ENCODE measurements around the gene F8. TPM values are rescaled to one million over a fixed set of nuclear protein-coding genes. Genes with fewer than 3 reads are reported as not detected.
"Not testable (repeated sequence)": the region's sequence is repeated elsewhere in the genome, so short reads cannot be mapped to it uniquely, and the experiment has no call there.

F8 gene
- total and polyA plus RNA-seq, 4 donors, result 6.1 to 38.1 (median 7.6) TPM

- Histone ChIP-seq H3K9ac (ENCODE audit: insufficient read depth in 1 of 2, low read length in 2 of 2) (no peak overlapping the region), H3K27me3 (ENCODE audit: control insufficient read depth in 3 of 3, insufficient read depth in 3 of 3, low read length in 2 of 3) (no peaks in the 10 kb centered on the region), H3K9me3 (ENCODE audit: control insufficient read depth in 4 of 4, insufficient read depth in 3 of 4, low read length in 3 of 4) (no peaks in the 10 kb centered on the region), H3K36me3 (ENCODE audit: control insufficient read depth in 4 of 4, insufficient read depth in 4 of 4, low read length in 4 of 4) (no peaks in the 10 kb centered on the region), H3K4me1 (ENCODE audit: control insufficient read depth in 5 of 5, insufficient read depth in 5 of 5, low read length in 5 of 5) (peaks cover 0 to 5% (median 3%) of the 10 kb centered on the region in 5 donors), H3K27ac (ENCODE audit: low read depth in 1 of 2, low read length in 1 of 2) (no peak overlapping the region), H3K4me3 (no peak overlapping the region)
- no peak for TF ChIP-seq CTCF (IDR thresholded peaks at IDR 0.05; ENCODE audit: control extremely low read depth, extremely low read depth)
- 52 to 89% methylated on average over 1 of the region's 1 CpG for WGBS, 2 donors
- ATAC-seq (ENCODE audit: insufficient read depth, low FRiP score) (no peak), DNase-seq (peak in 1 of 3 donors; percentile 2)
These were observed 131.4 kb downstream of the F8 start for GRCh38 chrX:154890990-154891639.

GRCh38 chrX:154886789-154887221 is 135.7 kb downstream of the F8 start:
- H3K36me3 ChIP-seq (ENCODE audit: control insufficient read depth in 4 of 4, insufficient read depth in 4 of 4, low read length in 4 of 4); H3K27me3 ChIP-seq (ENCODE audit: control insufficient read depth in 3 of 3, insufficient read depth in 3 of 3, low read length in 2 of 3); H3K9ac ChIP-seq (ENCODE audit: insufficient read depth in 1 of 2, low read length in 2 of 2); H3K27ac ChIP-seq (ENCODE audit: low read depth in 1 of 2, low read length in 1 of 2); H3K4me3 ChIP-seq; H3K4me1 ChIP-seq (ENCODE audit: control insufficient read depth in 5 of 5, insufficient read depth in 5 of 5, low read length in 5 of 5); DNase-seq; H3K9me3 ChIP-seq (ENCODE audit: control insufficient read depth in 4 of 4, insufficient read depth in 3 of 4, low read length in 3 of 4): not testable (repeated sequence)
- peak; percentile 50 for ATAC-seq (ENCODE audit: insufficient read depth, low FRiP score)
- no CpG with 5 or more reads among the region's 62 CpGs for WGBS, 2 donors

- not testable (repeated sequence) for H3K9ac ChIP-seq (ENCODE audit: insufficient read depth in 1 of 2, low read length in 2 of 2); H3K27ac ChIP-seq (ENCODE audit: low read depth in 1 of 2, low read length in 1 of 2); DNase-seq; H3K4me3 ChIP-seq; H3K36me3 ChIP-seq (ENCODE audit: control insufficient read depth in 4 of 4, insufficient read depth in 4 of 4, low read length in 4 of 4); H3K4me1 ChIP-seq (ENCODE audit: control insufficient read depth in 5 of 5, insufficient read depth in 5 of 5, low read length in 5 of 5); H3K27me3 ChIP-seq (ENCODE audit: control insufficient read depth in 3 of 3, insufficient read depth in 3 of 3, low read length in 2 of 3); H3K9me3 ChIP-seq (ENCODE audit: control insufficient read depth in 4 of 4, insufficient read depth in 3 of 4, low read length in 3 of 4)
- WGBS, 2 donors, result 28% methylated on average over 19 of the region's 91 CpGs; no CpG with 5 or more reads in 1 of the 2 donors
- peak; percentile 83 for ATAC-seq (ENCODE audit: insufficient read depth, low FRiP score)
These were observed 136.3 kb downstream of the F8 start, which contains the start of gene F8A1 for GRCh38 chrX:154886069-154886788. TSS of gene F8A1 (plus strand) at chrX:154886355. CDS start at chrX:154886375, 20 bp downstream.

GRCh38 chrX:154885549-154885948 is 137.0 kb downstream of the F8 start:
- not testable (repeated sequence) for H3K36me3 ChIP-seq (ENCODE audit: control insufficient read depth in 4 of 4, insufficient read depth in 4 of 4, low read length in 4 of 4); H3K27me3 ChIP-seq (ENCODE audit: control insufficient read depth in 3 of 3, insufficient read depth in 3 of 3, low read length in 2 of 3); ATAC-seq (ENCODE audit: insufficient read depth, low FRiP score); DNase-seq; H3K27ac ChIP-seq (ENCODE audit: low read depth in 1 of 2, low read length in 1 of 2); H3K4me3 ChIP-seq; H3K9me3 ChIP-seq (ENCODE audit: control insufficient read depth in 4 of 4, insufficient read depth in 3 of 4, low read length in 3 of 4); H3K9ac ChIP-seq (ENCODE audit: insufficient read depth in 1 of 2, low read length in 2 of 2); H3K4me1 ChIP-seq (ENCODE audit: control insufficient read depth in 5 of 5, insufficient read depth in 5 of 5, low read length in 5 of 5)
- WGBS, 2 donors, result 58 to 87% methylated on average over 2 to 4 of the region's 14 CpGs

GRCh38 chrX:154885057-154885456 is 137.5 kb downstream of the F8 start:
- 96 to 100% methylated on average over 5 to 13 of the region's 33 CpGs for WGBS, 2 donors
- H3K4me3 ChIP-seq; H3K27me3 ChIP-seq (ENCODE audit: control insufficient read depth in 3 of 3, insufficient read depth in 3 of 3, low read length in 2 of 3); H3K9me3 ChIP-seq (ENCODE audit: control insufficient read depth in 4 of 4, insufficient read depth in 3 of 4, low read length in 3 of 4); H3K9ac ChIP-seq (ENCODE audit: insufficient read depth in 1 of 2, low read length in 2 of 2); DNase-seq; H3K36me3 ChIP-seq (ENCODE audit: control insufficient read depth in 4 of 4, insufficient read depth in 4 of 4, low read length in 4 of 4); ATAC-seq (ENCODE audit: insufficient read depth, low FRiP score); H3K27ac ChIP-seq (ENCODE audit: low read depth in 1 of 2, low read length in 1 of 2); H3K4me1 ChIP-seq (ENCODE audit: control insufficient read depth in 5 of 5, insufficient read depth in 5 of 5, low read length in 5 of 5): not testable (repeated sequence)

GRCh38 chrX:154884069-154884468 is 138.5 kb downstream of the F8 start:
- H3K36me3 ChIP-seq (ENCODE audit: control insufficient read depth in 4 of 4, insufficient read depth in 4 of 4, low read length in 4 of 4); H3K9ac ChIP-seq (ENCODE audit: insufficient read depth in 1 of 2, low read length in 2 of 2); H3K4me3 ChIP-seq; H3K4me1 ChIP-seq (ENCODE audit: control insufficient read depth in 5 of 5, insufficient read depth in 5 of 5, low read length in 5 of 5); H3K27ac ChIP-seq (ENCODE audit: low read depth in 1 of 2, low read length in 1 of 2); H3K27me3 ChIP-seq (ENCODE audit: control insufficient read depth in 3 of 3, insufficient read depth in 3 of 3, low read length in 2 of 3); ATAC-seq (ENCODE audit: insufficient read depth, low FRiP score); H3K9me3 ChIP-seq (ENCODE audit: control insufficient read depth in 4 of 4, insufficient read depth in 3 of 4, low read length in 3 of 4); DNase-seq: not testable (repeated sequence)
- no CpG with 5 or more reads among the region's 8 CpGs for WGBS, 2 donors

Data from lung (tissue), 12 donors.